ENCODE measurements around the gene GTF3C2. TPM values are rescaled to one million over a fixed set of nuclear protein-coding genes. Genes with fewer than 3 reads are reported as not detected.
A peak's percentile ranks its signal among the peaks of the same experiment; 100 is the strongest.

Gene GTF3C2
- total and polyA plus RNA-seq, 2 of the 13 experiments (the other 11 are each of a cell fraction or from before 2014, with no cell fraction given), result 77.5 to 130 TPM

DNA sequence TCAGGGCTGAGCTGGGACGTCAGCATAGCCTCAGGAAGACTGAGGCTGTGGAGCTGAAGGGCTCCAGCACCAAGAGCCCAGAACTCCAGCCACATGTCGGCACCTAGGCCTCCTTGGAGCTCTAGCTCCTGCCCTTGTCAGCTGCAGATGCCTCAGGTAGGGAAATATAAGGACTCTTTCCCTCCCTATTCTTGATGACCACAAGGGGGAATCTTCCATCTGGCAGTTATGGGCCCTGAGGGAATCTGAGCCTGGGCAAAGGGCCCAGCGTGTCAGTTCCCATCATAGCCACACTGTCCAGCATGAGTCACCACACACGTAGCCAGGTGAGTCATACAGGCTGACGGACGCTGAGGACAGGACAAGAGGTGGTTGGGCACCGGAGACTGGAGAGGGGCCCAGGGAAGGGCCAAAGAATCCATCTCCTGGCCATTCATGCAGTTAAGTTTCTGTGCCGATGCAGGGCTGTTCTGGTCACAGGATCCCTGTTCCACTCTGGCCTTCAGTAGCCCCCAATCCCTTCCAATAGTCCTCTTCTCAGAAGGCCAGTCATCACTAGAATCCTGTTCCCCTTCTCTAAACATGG lies 35.5 kb downstream of the GTF3C2 start (continued):
- TF ChIP-seq, protein P1, sequence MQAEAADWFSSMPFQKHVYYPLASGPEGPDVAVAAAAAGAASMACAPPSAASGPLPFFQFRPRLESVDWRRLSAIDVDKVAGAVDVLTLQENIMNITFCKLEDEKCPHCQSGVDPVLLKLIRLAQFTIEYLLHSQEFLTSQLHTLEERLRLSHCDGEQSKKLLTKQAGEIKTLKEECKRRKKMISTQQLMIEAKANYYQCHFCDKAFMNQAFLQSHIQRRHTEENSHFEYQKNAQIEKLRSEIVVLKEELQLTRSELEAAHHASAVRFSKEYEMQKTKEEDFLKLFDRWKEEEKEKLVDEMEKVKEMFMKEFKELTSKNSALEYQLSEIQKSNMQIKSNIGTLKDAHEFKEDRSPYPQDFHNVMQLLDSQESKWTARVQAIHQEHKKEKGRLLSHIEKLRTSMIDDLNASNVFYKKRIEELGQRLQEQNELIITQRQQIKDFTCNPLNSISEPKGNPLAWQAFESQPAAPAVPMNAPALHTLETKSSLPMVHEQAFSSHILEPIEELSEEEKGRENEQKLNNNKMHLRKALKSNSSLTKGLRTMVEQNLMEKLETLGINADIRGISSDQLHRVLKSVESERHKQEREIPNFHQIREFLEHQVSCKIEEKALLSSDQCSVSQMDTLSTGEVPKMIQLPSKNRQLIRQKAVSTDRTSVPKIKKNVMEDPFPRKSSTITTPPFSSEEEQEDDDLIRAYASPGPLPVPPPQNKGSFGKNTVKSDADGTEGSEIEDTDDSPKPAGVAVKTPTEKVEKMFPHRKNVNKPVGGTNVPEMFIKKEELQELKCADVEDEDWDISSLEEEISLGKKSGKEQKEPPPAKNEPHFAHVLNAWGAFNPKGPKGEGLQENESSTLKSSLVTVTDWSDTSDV (CRISPR knock-in tag; IDR thresholded peaks at IDR 0.05), result no peak
- TF ChIP-seq FOXK2 (IDR thresholded peaks at IDR 0.05) (peak; percentile 70; the same call in 1 of the 2 replicates), HHEX (CRISPR knock-in tag; IDR thresholded peaks at IDR 0.05) (no peak), FOSL2 (CRISPR knock-in tag; IDR thresholded peaks at IDR 0.05) (peak; percentile 100), ZFP90 (CRISPR knock-in tag; IDR thresholded peaks at IDR 0.05; ENCODE audit: borderline replicate concordance) (0 out of 2 replicates have a peak, but pooled peaks have one; percentile 50), ZNF207 (IDR thresholded peaks at IDR 0.05; ENCODE audit: borderline replicate concordance) (no peak), ZNF7 (CRISPR knock-in tag; IDR thresholded peaks at IDR 0.05) (no peak), CHCHD3 (CRISPR knock-in tag; IDR thresholded peaks at IDR 0.05) (0 out of 2 replicates have a peak, but pooled peaks have one; percentile 28), MIER2 (CRISPR knock-in tag; IDR thresholded peaks at IDR 0.05) (peak; percentile 70; the same call in 1 of the 2 replicates), BRD4 (CRISPR knock-in tag; IDR thresholded peaks at IDR 0.05) (no peak), YEATS4 (CRISPR knock-in tag; IDR thresholded peaks at IDR 0.05; ENCODE audit: borderline replicate concordance) (peak; percentile 77; the same call in 1 of the 2 replicates), NPAS2 (CRISPR knock-in tag; IDR thresholded peaks at IDR 0.05; ENCODE audit: borderline replicate concordance) (no peak), ZNF292 (CRISPR knock-in tag; IDR thresholded peaks at IDR 0.05; ENCODE audit: borderline replicate concordance, low read depth) (peak; percentile 66; the same call in 1 of the 2 replicates), STAG1 (CRISPR knock-in tag; IDR thresholded peaks at IDR 0.05) (peak; percentile 89), ZNF124 (CRISPR knock-in tag; IDR thresholded peaks at IDR 0.05) (0 out of 2 replicates have a peak, but pooled peaks have one; percentile 42), ZNF331 (CRISPR knock-in tag; IDR thresholded peaks at IDR 0.05) (peak; percentile 92)
- TF ChIP-seq, protein P2, sequence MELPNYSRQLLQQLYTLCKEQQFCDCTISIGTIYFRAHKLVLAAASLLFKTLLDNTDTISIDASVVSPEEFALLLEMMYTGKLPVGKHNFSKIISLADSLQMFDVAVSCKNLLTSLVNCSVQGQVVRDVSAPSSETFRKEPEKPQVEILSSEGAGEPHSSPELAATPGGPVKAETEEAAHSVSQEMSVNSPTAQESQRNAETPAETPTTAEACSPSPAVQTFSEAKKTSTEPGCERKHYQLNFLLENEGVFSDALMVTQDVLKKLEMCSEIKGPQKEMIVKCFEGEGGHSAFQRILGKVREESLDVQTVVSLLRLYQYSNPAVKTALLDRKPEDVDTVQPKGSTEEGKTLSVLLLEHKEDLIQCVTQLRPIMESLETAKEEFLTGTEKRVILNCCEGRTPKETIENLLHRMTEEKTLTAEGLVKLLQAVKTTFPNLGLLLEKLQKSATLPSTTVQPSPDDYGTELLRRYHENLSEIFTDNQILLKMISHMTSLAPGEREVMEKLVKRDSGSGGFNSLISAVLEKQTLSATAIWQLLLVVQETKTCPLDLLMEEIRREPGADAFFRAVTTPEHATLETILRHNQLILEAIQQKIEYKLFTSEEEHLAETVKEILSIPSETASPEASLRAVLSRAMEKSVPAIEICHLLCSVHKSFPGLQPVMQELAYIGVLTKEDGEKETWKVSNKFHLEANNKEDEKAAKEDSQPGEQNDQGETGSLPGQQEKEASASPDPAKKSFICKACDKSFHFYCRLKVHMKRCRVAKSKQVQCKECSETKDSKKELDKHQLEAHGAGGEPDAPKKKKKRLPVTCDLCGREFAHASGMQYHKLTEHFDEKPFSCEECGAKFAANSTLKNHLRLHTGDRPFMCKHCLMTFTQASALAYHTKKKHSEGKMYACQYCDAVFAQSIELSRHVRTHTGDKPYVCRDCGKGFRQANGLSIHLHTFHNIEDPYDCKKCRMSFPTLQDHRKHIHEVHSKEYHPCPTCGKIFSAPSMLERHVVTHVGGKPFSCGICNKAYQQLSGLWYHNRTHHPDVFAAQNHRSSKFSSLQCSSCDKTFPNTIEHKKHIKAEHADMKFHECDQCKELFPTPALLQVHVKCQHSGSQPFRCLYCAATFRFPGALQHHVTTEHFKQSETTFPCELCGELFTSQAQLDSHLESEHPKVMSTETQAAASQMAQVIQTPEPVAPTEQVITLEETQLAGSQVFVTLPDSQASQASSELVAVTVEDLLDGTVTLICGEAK (IDR thresholded peaks at IDR 0.05), result no peak
- TF ChIP-seq, protein P2 (CRISPR knock-in tag; IDR thresholded peaks at IDR 0.05), result 0 out of 2 replicates have a peak, but pooled peaks have one; percentile 45
- TF ChIP-seq, protein P3, sequence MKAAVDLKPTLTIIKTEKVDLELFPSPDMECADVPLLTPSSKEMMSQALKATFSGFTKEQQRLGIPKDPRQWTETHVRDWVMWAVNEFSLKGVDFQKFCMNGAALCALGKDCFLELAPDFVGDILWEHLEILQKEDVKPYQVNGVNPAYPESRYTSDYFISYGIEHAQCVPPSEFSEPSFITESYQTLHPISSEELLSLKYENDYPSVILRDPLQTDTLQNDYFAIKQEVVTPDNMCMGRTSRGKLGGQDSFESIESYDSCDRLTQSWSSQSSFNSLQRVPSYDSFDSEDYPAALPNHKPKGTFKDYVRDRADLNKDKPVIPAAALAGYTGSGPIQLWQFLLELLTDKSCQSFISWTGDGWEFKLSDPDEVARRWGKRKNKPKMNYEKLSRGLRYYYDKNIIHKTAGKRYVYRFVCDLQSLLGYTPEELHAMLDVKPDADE (CRISPR knock-in tag; IDR thresholded peaks at IDR 0.05), result no peak
